ELR (cell line): ENCODE data around the gene METTL27.
"Not testable (repeated sequence)": the region's sequence is repeated elsewhere in the genome, so short reads cannot be mapped to it uniquely, and the experiment has no call there.

Experiments
- DNase-seq: peaks from one replicate; pipeline ENCODE4 v3.0.0-alpha.2; 2015; ENCODE audit warnings: low read depth

The METTL27 gene

GRCh38 chr7:73838642-73839041 is 3.7 kb downstream of the METTL27 start:
- DNase-seq, result no peak

DNA sequence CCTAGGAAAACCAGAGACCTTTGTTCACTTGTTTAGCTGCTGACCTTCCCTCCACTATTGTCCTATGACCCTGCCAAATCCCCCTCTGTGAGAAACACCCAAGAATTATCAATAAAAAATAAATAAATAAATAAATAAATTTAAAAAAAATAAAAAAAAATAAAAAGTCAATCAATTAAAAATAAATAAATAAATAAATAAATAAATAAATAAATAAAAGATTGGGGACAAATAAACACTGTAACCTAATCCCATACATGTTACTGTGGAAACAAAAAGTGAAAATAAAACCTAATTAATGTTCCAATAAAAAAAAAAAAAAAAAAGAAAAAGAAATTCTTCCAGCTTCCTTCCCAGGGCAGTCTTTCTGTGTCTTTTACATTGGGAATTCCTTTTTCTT is 5.1 kb downstream of the METTL27 start:
- DNase-seq, result not testable (repeated sequence)

- no peak for DNase-seq
Observed at GRCh38 chr7:73834626-73835191, 7.6 kb downstream of the METTL27 start.

DNA sequence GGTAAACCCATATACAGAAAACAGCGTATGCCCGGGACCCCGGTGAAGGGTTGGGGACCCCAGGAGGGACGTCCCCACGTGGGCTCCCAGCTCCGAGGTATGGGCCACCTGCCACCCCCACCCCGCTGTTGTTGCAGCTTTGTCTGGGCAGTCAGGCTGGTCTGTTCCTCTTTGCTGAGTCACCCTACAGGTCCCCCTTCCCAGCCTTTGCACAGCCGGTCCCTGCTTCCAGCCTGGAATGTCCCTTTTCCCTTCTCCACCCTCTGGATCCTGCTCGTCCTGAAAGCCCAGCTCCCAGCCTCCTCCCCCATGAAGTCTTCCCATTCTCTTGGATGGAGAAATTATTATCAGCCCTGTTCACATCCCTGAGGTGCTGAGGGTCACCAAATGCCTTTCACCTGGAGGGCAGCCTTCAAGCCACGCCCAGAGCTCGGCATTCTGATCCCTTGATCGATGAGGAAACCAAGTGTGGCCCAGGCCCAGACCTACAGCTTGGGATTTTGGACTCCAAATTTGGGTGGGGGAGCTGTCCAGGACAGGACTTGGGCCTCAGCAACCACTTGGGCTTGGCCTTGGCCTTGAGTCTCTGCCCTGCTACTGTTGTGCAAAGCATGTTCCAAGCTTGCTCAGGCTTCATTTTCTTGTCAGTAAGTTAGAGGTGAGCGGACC is 8.9 kb downstream of the METTL27 start:
- DNase-seq, result no peak

- no peak for DNase-seq
Observed at GRCh38 chr7:73832806-73833205, 9.5 kb downstream of the METTL27 start.

DNA sequence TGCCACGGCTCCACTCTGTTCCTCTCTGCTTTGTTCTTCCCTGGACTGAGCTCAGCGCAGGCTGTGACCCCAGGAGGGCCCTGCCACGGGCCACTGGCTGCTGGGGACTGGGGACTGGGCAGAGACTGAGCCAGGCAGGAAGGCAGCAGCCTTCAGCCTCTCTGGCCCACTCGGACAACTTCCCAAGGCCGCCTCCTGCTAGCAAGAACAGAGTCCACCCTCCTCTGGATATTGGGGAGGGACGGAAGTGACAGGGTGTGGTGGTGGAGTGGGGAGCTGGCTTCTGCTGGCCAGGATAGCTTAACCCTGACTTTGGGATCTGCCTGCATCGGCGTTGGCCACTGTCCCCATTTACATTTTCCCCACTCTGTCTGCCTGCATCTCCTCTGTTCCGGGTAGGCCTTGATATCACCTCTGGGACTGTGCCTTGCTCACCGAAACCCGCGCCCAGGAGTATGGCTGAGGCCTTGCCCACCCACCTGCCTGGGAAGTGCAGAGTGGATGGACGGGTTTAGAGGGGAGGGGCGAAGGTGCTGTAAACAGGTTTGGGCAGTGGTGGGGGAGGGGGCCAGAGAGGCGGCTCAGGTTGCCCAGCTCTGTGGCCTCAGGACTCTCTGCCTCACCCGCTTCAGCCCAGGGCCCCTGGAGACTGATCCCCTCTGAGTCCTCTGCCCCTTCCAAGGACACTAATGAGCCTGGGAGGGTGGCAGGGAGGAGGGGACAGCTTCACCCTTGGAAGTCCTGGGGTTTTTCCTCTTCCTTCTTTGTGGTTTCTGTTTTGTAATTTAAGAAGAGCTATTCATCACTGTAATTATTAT is 10.3 kb downstream of the METTL27 start:
- no peak for DNase-seq

GRCh38 chr7:73831584-73831833 is 10.8 kb downstream of the METTL27 start:
- DNase-seq, result no peak

DNA sequence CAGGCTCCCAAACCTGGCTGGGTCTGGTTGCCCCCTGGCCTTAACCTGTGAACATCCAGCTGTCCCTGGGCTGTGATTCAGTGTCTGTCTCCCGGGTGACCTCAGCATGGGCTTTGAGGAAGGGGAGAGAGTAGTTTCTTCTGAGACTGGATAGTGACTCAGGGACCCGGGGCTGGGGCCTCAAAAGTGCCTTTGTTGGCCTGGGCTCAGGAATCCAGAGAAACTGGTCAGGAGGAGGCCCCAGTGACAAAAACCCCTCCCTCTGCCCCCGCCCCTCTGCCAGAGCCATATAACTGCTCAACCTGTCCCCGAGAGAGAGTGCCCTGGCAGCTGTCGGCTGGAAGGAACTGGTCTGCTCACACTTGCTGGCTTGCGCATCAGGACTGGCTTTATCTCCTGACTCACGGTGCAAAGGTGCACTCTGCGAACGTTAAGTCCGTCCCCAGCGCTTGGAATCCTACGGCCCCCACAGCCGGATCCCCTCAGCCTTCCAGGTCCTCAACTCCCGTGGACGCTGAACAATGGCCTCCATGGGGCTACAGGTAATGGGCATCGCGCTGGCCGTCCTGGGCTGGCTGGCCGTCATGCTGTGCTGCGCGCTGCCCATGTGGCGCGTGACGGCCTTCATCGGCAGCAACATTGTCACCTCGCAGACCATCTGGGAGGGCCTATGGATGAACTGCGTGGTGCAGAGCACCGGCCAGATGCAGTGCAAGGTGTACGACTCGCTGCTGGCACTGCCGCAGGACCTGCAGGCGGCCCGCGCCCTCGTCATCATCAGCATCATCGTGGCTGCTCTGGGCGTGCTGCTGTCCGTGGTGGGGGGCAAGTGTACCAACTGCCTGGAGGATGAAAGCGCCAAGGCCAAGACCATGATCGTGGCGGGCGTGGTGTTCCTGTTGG is 11.4 kb downstream of the METTL27 start, which contains the start of gene CLDN4:
Gene CLDN4 (plus strand): TSS at position 316 of the 903 bp plus-strand sequence. CDS start 206 bp downstream, at position 522.
- peak; percentile 30 for DNase-seq

GRCh38 chr7:73829921-73830680 is 12.2 kb downstream of the METTL27 start:
- DNase-seq, result no peak

DNA sequence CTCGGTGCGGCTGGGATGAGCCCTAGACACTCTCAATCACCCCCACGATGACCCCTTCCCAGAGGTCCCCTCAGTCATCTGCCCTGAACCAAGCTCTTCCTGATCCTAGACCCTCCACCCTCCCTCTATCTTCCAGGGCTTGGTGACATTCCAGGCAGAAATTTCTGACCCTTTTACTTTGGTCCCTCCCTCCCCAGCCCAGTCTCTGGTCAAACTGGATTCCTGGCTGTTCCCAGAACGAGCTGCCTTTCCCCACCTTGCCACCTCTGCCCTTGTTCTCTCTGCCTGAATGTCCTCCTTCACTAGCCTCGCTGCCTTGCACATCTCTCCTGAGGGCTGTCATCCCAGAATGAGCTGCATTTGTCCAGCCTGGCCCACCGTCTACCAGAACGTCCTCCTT is 12.8 kb downstream of the METTL27 start:
- no peak for DNase-seq

GRCh38 chr7:73828972-73829371 is 13.3 kb downstream of the METTL27 start:
- DNase-seq, result no peak

- peak; percentile 79 for DNase-seq
Observed at GRCh38 chr7:73828107-73828803, 14.1 kb downstream of the METTL27 start.

- no peak for DNase-seq
Observed at GRCh38 chr7:73827567-73828106, 14.7 kb downstream of the METTL27 start.

DNA sequence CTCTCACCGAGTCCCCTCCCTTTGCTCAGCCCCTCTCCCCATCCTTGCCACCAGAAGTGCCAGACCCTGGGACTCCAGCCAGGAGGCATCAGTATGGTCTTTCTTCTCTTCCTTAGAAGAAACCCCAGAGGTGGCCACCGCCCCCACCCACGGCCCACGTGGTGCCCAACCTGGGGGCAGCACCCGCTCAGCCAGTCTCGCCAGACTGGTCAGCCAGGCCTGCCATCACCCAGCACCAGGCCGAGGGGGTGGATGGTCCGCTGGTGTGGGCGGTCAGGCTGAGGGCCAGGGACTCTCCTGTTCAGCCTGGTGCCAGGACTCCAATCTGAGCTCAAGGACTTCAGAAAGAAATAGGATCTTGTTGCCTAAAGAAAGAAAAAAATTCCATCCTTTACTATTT is 17.3 kb downstream of the METTL27 start:
- DNase-seq, result no peak

DNA sequence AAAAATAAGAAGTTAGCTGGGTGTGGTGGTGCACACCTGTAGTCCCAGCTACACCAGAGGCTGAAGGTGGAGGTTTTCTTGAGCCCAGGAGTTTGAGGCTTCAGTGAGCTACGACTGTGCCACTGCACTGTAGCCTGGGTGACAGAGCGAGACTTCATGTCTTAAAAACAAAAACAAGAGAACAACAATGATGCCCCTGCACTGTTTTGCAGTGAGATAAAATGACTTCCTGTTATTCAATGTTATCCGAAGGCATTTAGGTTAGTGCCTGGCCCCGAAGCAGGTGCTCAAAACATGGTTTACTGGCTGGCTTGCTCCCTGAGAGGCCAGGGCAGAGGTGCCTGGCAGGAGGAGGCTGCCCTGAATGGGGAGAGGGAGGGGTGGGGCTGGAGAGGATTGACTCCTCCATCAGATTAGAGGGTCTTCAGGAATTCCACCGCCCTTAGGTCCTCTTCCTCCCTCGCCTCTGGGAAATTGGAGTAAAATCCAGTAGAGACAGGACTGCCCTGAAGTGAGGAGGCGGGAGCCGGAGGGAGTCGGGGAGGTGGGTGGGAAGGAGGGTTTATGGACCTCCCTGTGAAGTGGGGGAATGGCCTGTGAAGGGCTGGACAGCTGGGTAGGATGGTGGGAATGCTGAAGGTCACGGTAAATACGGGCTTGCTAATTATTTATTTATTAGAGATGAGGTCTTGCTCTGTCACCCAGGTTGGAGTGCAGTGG is 18.3 kb downstream of the METTL27 start:
- no peak for DNase-seq

- DNase-seq, result no peak
Observed at GRCh38 chr7:73823257-73823656, 19.1 kb downstream of the METTL27 start.

GRCh38 chr7:73822319-73823173 is 19.8 kb downstream of the METTL27 start:
- DNase-seq, result peak; percentile 100

DNA sequence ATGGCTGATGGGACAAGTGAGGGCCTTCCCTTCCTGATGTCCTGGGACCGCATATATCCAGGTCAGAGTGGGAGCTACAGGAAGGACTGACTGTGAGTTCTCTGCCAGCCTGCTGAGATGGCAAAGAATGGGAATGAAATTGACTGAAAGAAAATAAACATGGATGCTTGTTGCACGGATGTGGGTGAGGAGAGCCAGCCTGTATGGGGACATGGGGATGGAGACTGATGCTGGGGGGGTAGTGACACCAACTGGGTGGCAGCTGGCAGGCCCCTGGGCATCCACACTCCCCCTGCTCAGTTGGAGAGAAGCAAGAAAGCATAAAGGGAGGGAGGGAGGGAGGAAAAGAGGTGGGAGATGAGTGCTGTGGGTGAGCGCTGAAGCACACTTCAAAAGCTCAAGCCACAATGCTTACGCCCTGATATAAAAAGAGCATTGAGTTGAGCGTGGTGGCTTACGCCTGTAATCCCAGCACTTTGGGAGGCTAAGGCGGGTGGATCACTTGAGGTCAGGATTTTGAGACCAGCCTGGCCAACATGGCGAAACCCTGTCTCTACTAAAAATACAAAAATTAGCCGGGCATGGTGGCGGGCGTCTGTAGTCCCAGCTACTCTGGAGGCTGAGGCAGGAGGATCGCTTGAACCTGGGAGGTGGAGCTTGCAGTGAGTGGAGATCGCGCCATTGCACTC is 20.6 kb downstream of the METTL27 start:
- DNase-seq, result not testable (repeated sequence)
